Dermis microvascular lymphatic vessel endothelial cell (primary cell): ENCODE data around the gene C1QL3. TPM values are rescaled to one million over a fixed set of nuclear protein-coding genes. Genes with fewer than 3 reads are reported as not detected.

ENCODE experiments used
- DNase-seq, 2 donors: peaks; one replicate each; pipeline versions ENCODE4 v3.0.0 to v3.0.0-alpha.2; 2010; ENCODE audit warnings: low read depth in 2 of 2
- total RNA-seq: library from RNA; depleted of rRNA; stranded (reverse); fragments of >200 nt; gene quantifications from 2 replicates; pipeline ENCODE4 v1.2.1, GENCODE V29; 2014

C1QL3 gene
- total RNA-seq, 1 donor from 2014 or later = 0.39 TPM

- DNase-seq = no peak
Observed at GRCh38 chr10:16493884-16494536, 27.7 kb downstream of the C1QL3 start.

- DNase-seq = no peak
Observed at GRCh38 chr10:16491933-16492332, 29.7 kb downstream of the C1QL3 start.

GRCh38 chr10:16490511-16490910 is 31.2 kb downstream of the C1QL3 start:
- DNase-seq = no peak

GRCh38 chr10:16483241-16483917 is 38.3 kb downstream of the C1QL3 start:
- no peak for DNase-seq

GRCh38 chr10:16481052-16481728 is 40.5 kb downstream of the C1QL3 start:
- DNase-seq = no peak

- DNase-seq = peak in 1 of 2 donors; percentile 7
Observed at GRCh38 chr10:16478801-16479200, 42.9 kb downstream of the C1QL3 start.

- DNase-seq = no peak
Observed at GRCh38 chr10:16477757-16478156, 43.9 kb downstream of the C1QL3 start.

GRCh38 chr10:16472828-16473227 is 48.9 kb downstream of the C1QL3 start:
- no peak for DNase-seq

GRCh38 chr10:16470747-16471146 is 50.9 kb downstream of the C1QL3 start:
- DNase-seq = peak in 1 of 2 donors; percentile 64

- DNase-seq = no peak
Observed at GRCh38 chr10:16466001-16466400, 55.7 kb downstream of the C1QL3 start.

Other genes starting within 250 kb of the C1QL3 start
- 7.1 and 8.3 TPM in 2 replicates for gene PTER, start 84.9 kb downstream of the C1QL3 start, total RNA-seq